CD4-positive, CD25-positive, alpha-beta regulatory T cell (primary cell): ENCODE measurements around the gene MGARP. TPM values are rescaled to one million over a fixed set of nuclear protein-coding genes. Genes with fewer than 3 reads are reported as not detected.

Experiments
- ATAC-seq, 2 donors: fragments of 150-1000 bp; cut with Tn5 transposase; one replicate each; pipeline ENCODE4 v1.10.0; 2021; ENCODE audit warnings: low read depth in 2 of 2, moderate number of reproducible peaks in 2 of 2, moderate library complexity in 1 of 2
- DNase-seq, 3 donors: peaks; one replicate each; pipeline versions ENCODE4 v3.0.0 to v3.0.0-alpha.2; 2012 to 2022; ENCODE audit warnings: mixed read lengths in 1 of 3
- H3K27ac ChIP-seq: one replicate; pipeline ENCODE4 v1.7.0; 2013; ENCODE audit warnings: mild to moderate bottlenecking, low read length; ENCODE audit not compliant: insufficient read depth, poor library complexity, severe bottlenecking
- H3K27me3 ChIP-seq: one replicate; pipeline ENCODE4 v1.7.0; 2013; ENCODE audit warnings: low read length; ENCODE audit not compliant: control insufficient read depth, insufficient read depth
- H3K36me3 ChIP-seq: one replicate; pipeline ENCODE4 v1.7.0; 2013; ENCODE audit warnings: mild to moderate bottlenecking, low read length, moderate library complexity; ENCODE audit not compliant: control insufficient read depth, insufficient read depth
- H3K4me1 ChIP-seq: 2 replicates; pipeline ENCODE4 v1.7.0; 2013; ENCODE audit warnings: mild to moderate bottlenecking, low read length; ENCODE audit not compliant: insufficient read depth, control insufficient read depth, poor library complexity, severe bottlenecking
- H3K4me3 ChIP-seq: one replicate; pipeline ENCODE4 v1.7.0; 2013; ENCODE audit warnings: low read depth, mild to moderate bottlenecking, low read length, moderate library complexity
- H3K9me3 ChIP-seq, 2 experiments: 1 replicate in 1 of 2; 2 replicates in 1 of 2; pipeline ENCODE4 v1.7.0; 2013; ENCODE audit warnings: low read length in 2 of 2, mild to moderate bottlenecking in 1 of 2, moderate library complexity in 1 of 2; ENCODE audit not compliant: control insufficient read depth in 2 of 2
- H3K27ac Mint-ChIP-seq, 3 donors: one replicate each; pipeline ENCODE4 v1.8.0; 2020 to 2022; ENCODE audit warnings: mild to moderate bottlenecking in 3 of 3, mixed read lengths in 3 of 3, moderate library complexity in 2 of 3
- H3K27me3 Mint-ChIP-seq: one replicate; pipeline ENCODE4 v1.8.0; 2022; ENCODE audit warnings: mild to moderate bottlenecking, mixed read lengths
- H3K36me3 Mint-ChIP-seq: one replicate; pipeline ENCODE4 v1.8.0; 2020; ENCODE audit warnings: mixed read lengths
- H3K4me1 Mint-ChIP-seq, 4 donors: one replicate each; pipeline ENCODE4 v1.8.0; 2020 to 2022; ENCODE audit warnings: mixed read lengths in 4 of 4, mild to moderate bottlenecking in 1 of 4
- H3K4me3 Mint-ChIP-seq, 4 donors: one replicate each; pipeline ENCODE4 v1.8.0; 2020 to 2022; ENCODE audit warnings: mild to moderate bottlenecking in 4 of 4, mixed read lengths in 4 of 4, moderate library complexity in 3 of 4
- H3K9me3 Mint-ChIP-seq, 7 donors: one replicate each; pipeline ENCODE4 v1.8.0; 2020 to 2022; ENCODE audit warnings: mixed read lengths in 7 of 7, mild to moderate bottlenecking in 3 of 7, moderate library complexity in 2 of 7
- polyA plus RNA-seq, 4 donors: library from polyadenylated mRNA; unstranded; fragments of 300-500 nt; fragmentation: Illumina TruSeq; gene quantifications; one replicate each; pipeline ENCODE4 v1.2.3, GENCODE V29; 2021
- total RNA-seq: library from RNA; stranded (reverse); gene quantifications from one replicate; pipeline ENCODE4 v1.2.3, GENCODE V29; 2022

MGARP gene
- total and polyA plus RNA-seq, 5 donors from 2014 or later: 0.18 to 0.49 (median 0.37) TPM; not detected in 1

DNA sequence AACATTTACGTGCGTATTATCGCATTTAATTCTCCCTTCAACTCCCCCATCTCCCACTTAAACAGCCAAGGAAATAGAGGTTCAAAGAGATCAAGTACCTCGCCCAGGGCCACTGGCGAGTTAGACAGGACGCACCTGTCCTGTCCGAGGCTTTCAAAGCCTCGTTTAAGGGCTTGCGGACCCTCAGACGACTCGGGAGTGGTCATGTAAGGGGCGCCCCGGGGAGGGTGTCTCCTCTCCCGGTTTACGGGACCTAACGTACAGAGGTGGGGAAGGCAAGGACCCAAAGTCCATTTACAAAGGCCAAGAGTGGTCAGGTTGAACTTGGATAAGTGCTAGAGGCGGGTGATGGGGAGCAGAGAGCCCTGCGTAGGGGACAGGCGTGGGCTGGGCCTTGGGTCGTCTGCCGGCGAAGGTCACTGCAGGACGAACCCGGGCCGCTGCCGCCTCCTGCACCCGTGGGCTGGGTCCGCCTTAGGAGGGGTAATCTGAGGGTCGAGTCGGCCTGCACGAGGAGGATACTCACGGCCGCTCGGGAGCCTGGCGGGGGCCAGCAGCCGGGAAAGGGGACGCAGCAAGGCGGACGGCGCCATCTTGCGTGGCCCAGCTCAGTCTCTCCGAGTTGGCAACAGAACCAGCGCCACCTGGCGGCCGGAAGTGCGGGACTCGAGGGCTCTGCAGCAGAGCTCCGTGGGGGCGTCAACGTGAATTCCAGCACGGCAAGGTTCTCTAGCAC is 15.3 kb upstream of the MGARP start:
- peak; percentile 93 to 95 (median 95) for DNase-seq
- Mint-ChIP-seq H3K4me3 (peak overlapping the region; percentile 90 to 94 (median 93)), H3K27ac (peak overlapping the region; percentile 95 to 98 (median 98)), H3K36me3 (peaks cover 11% of the 10 kb centered on the region), H3K4me1 (peaks cover 14 to 50% (median 20%) of the 10 kb centered on the region in 4 donors), H3K27me3 (no peaks in the 10 kb centered on the region), H3K9me3 (no peaks in the 10 kb centered on the region)
- ATAC-seq: peak; percentile 97 to 99
- Histone ChIP-seq H3K4me1 (peaks cover 27% of the 10 kb centered on the region), H3K36me3 (peaks cover 24% of the 10 kb centered on the region), H3K27ac (peak overlapping the region; percentile 88), H3K9me3 (no peaks in the 10 kb centered on the region), H3K27me3 (no peaks in the 10 kb centered on the region), H3K4me3 (peak overlapping the region; percentile 89)

DNA sequence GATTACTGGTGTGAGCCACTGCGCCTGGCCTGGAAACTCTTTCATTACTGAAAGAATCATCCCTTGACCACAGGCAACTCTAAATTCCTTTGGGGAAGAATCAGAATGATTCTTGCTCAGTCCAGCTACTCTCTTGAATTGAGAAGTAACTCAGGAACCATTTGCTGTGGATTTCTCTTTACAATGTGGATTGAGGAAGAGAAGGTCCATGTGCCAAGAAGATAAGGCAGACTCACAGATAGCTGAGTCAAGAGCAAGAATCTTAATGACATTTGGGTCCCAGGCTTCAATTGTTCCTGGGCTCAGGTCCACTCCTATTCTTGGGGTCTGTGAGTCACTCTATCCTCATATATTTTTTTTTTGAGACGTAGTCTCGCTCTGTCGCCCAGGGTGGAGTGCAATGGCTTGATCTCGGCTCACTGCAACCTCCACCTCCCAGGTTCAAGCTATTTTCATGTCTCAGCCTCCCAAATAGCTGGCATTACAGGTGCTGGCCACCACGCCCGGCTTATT is 6.2 kb upstream of the MGARP start:
- H3K4me1 ChIP-seq: no peaks in the 10 kb centered on the region
- Mint-ChIP-seq H3K36me3 (peaks cover 26% of the 10 kb centered on the region), H3K4me3 (no peak overlapping the region), H3K27me3 (peaks cover 21% of the 10 kb centered on the region), H3K27ac (no peak overlapping the region), H3K9me3 (peaks cover 0 to 12% (median 2%) of the 10 kb centered on the region in 7 donors), H3K4me1 (peaks cover 0 to 6% (median 3%) of the 10 kb centered on the region in 4 donors)
- H3K36me3 ChIP-seq: peaks cover 26% of the 10 kb centered on the region
- H3K9me3 ChIP-seq: peaks cover 2 to 7% of the 10 kb centered on the region in 2 experiments
- no peak overlapping the region for H3K27ac ChIP-seq
- H3K27me3 ChIP-seq: peaks cover 5% of the 10 kb centered on the region
- ATAC-seq (no peak), DNase-seq (no peak)
- no peak overlapping the region for H3K4me3 ChIP-seq

DNA sequence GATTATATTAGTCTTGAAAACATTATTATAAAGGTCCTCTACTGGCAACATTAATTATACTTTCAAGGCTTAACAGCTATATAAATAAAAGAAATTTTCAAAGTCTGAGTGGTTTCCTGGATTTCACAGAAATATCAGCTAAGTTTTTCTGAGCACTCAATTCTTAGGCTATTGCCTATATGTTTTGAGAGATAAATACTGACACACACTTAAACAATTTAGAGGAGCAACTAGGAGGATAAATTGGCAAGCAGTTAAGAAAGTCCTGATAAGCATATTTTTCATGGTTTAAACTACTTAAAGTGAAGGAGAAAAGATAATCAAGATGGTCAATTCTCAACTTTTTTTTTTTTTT is 2.7 kb upstream of the MGARP start:
- Mint-ChIP-seq H3K36me3 (peaks cover 12% of the 10 kb centered on the region), H3K9me3 (peaks cover 0 to 12% (median 2%) of the 10 kb centered on the region in 7 donors), H3K4me1 (peaks cover 5 to 25% (median 12%) of the 10 kb centered on the region in 4 donors), H3K27me3 (peaks cover 56% of the 10 kb centered on the region), H3K4me3 (no peak overlapping the region), H3K27ac (no peak overlapping the region)
- Histone ChIP-seq H3K4me3 (no peak overlapping the region), H3K36me3 (peaks cover 2% of the 10 kb centered on the region), H3K27ac (no peak overlapping the region), H3K4me1 (peaks cover 19% of the 10 kb centered on the region), H3K27me3 (peaks cover 21% of the 10 kb centered on the region), H3K9me3 (peaks cover 2 to 7% of the 10 kb centered on the region in 2 experiments)
- ATAC-seq (no peak), DNase-seq (no peak)

GRCh38 chr4:139282065-139282720 is 2.2 kb upstream of the MGARP start:
- no peak for ATAC-seq
- Mint-ChIP-seq H3K4me1 (peaks cover 5 to 25% (median 12%) of the 10 kb centered on the region in 4 donors), H3K9me3 (peaks cover 0 to 12% (median 2%) of the 10 kb centered on the region in 7 donors), H3K27ac (no peak overlapping the region), H3K36me3 (peaks cover 12% of the 10 kb centered on the region), H3K4me3 (no peak overlapping the region), H3K27me3 (peaks cover 58% of the 10 kb centered on the region)
- H3K4me1 ChIP-seq: peaks cover 19% of the 10 kb centered on the region
- no peak overlapping the region for H3K4me3 ChIP-seq
- peaks cover 2 to 7% of the 10 kb centered on the region in 2 experiments for H3K9me3 ChIP-seq
- peaks cover under 1% of the 10 kb centered on the region for H3K36me3 ChIP-seq
- peaks cover 25% of the 10 kb centered on the region for H3K27me3 ChIP-seq
- DNase-seq: no peak
- H3K27ac ChIP-seq: no peak overlapping the region

DNA sequence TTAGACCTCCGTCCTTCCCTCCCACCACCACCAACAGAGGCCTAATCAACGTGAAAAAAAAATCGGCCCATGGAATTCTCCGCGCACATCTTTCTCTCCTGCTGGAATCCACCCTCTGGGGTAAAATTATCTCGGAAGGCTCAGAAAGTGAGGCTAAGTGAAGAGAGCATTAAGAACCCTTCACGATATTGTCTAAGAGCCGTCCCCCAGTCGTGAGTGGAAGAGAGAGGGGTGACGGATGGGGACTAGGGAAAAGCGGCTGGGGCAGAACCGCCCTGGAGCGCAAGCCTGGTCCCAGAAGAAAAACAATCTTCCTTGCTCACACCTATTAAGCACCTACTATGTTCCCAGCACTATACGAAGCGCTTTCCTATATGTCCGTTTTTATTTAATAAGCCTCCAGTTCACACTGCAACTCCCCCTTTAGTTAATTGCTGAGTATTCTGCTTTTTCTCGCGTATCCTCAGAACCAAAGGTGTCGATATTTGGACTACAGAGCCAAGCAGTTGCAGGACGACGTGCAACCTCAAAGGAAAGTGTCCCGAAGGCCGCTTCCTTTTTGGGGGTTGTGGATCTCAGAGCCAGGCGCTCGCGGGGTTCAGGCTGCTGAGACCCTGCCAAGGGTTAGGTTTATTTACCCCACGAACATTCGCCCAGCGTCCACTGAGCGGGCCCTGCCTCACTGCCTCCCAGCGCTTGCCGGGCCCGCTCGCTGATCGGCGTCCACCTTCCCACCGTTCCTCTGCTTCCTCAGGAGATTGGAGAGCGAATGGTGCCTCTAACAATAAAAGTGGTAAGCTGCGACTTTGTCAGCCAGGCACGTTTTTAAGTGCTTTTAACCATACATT is 889 bp downstream of the MGARP start:
- Mint-ChIP-seq H3K36me3 (peaks cover 4% of the 10 kb centered on the region), H3K27ac (no peak overlapping the region), H3K27me3 (peaks cover 75% of the 10 kb centered on the region), H3K4me3 (peak overlapping the region; percentile 11 to 78 (median 64)), H3K9me3 (peaks cover 0 to 2% (median 0%) of the 10 kb centered on the region in 7 donors), H3K4me1 (peaks cover 5 to 25% (median 12%) of the 10 kb centered on the region in 4 donors)
- Histone ChIP-seq H3K36me3 (no peaks in the 10 kb centered on the region), H3K4me3 (peak overlapping the region; percentile 53), H3K4me1 (peaks cover 19% of the 10 kb centered on the region), H3K27ac (no peak overlapping the region), H3K27me3 (peaks cover 42% of the 10 kb centered on the region), H3K9me3 (peaks cover 0 to 3% of the 10 kb centered on the region in 2 experiments)
- peak in 1 of 3 donors; percentile 9 for DNase-seq
- ATAC-seq: no peak

- DNase-seq (no peak), ATAC-seq (no peak)
- H3K27ac Mint-ChIP-seq: no peak overlapping the region
- H3K4me1 Mint-ChIP-seq: peaks cover 5 to 25% (median 12%) of the 10 kb centered on the region in 4 donors
- peaks cover 73% of the 10 kb centered on the region for H3K27me3 Mint-ChIP-seq
- H3K27me3 ChIP-seq: peaks cover 42% of the 10 kb centered on the region
- H3K4me3 ChIP-seq: no peak overlapping the region
- no peaks in the 10 kb centered on the region for H3K9me3 ChIP-seq
- peaks cover 0 to 2% (median 0%) of the 10 kb centered on the region in 7 donors for H3K9me3 Mint-ChIP-seq
- H3K36me3 ChIP-seq: no peaks in the 10 kb centered on the region
- peaks cover 7% of the 10 kb centered on the region for H3K36me3 Mint-ChIP-seq
- H3K4me1 ChIP-seq: peaks cover 19% of the 10 kb centered on the region
- H3K4me3 Mint-ChIP-seq: peak overlapping the region; percentile 11 to 78 (median 62)
- H3K27ac ChIP-seq: no peak overlapping the region
These were observed 1.5 kb downstream of the MGARP start for GRCh38 chr4:139278485-139278884.

GRCh38 chr4:139275281-139275735 is 4.7 kb downstream of the MGARP start:
- Mint-ChIP-seq H3K9me3 (peaks cover 0 to 2% (median 0%) of the 10 kb centered on the region in 7 donors), H3K27ac (no peak overlapping the region), H3K4me1 (peaks cover 5 to 21% (median 10%) of the 10 kb centered on the region in 4 donors), H3K36me3 (peaks cover 7% of the 10 kb centered on the region), H3K4me3 (peak overlapping the region in 1 of 4 donors; percentile 43), H3K27me3 (peaks cover 44% of the 10 kb centered on the region)
- Histone ChIP-seq H3K27me3 (peaks cover 30% of the 10 kb centered on the region), H3K36me3 (no peaks in the 10 kb centered on the region), H3K4me1 (peaks cover 19% of the 10 kb centered on the region), H3K9me3 (no peaks in the 10 kb centered on the region), H3K27ac (no peak overlapping the region), H3K4me3 (no peak overlapping the region)
- no peak for ATAC-seq
- no peak for DNase-seq
